ENCODE measurements around the gene ARHGAP4. TPM values are rescaled to one million over a fixed set of nuclear protein-coding genes. Genes with fewer than 3 reads are reported as not detected.

The ARHGAP4 gene
- total and polyA plus RNA-seq, 2 experiments from 2014 or later = 6.2 to 6.4 TPM

DNA sequence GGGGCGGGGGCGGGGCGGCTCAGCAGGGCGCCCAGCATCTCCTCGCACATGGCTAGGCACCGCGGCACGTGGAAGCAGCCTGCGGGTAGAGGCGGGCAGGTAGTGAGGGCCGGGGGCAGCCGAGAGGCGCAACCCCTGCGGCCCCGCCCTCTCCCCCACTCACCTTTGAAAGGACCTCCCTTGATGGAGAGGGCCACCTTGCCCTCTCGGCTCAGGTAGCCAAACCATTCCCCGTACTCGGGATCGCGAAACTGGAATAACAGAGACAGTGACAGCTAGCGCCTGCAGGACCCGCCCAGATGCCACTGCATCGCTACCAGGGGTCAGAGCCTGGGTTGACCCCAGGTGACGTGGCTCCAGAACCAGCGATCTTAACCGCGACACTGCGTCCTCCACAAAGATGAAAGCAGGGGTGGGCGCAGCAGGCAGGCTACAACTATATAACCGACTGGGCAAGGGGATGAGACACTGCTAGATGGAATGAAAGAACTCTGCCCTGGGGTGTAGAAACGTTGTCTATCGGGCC is 9.3 kb upstream of the ARHGAP4 start:
- Histone ChIP-seq H3K27me3 (no peaks in the 10 kb centered on the region), H3K4me3 (no peak overlapping the region), H3K4me1 (ENCODE audit: insufficient read depth) (no peaks in the 10 kb centered on the region), H3K27ac (no peak overlapping the region), H3K9me3 (ENCODE audit: low read depth) (no peaks in the 10 kb centered on the region), H2AFZ (no peak overlapping the region), H3K9me2 (replicated peaks; ENCODE audit: insufficient read depth) (no peaks in the 10 kb centered on the region), H3K4me2 (peak overlapping the region; percentile 86), H4K20me1 (ENCODE audit: insufficient read depth, poor library complexity, severe bottlenecking) (no peaks in the 10 kb centered on the region), H3K36me3 (replicated peaks; ENCODE audit: insufficient read depth, low read depth) (no peaks in the 10 kb centered on the region), H3K79me2 (peaks cover 18% of the 10 kb centered on the region)
- no peak for TF ChIP-seq EZH2 (IDR thresholded peaks at IDR 0.05; ENCODE audit: borderline replicate concordance)
- TF ChIP-seq, protein P1, sequence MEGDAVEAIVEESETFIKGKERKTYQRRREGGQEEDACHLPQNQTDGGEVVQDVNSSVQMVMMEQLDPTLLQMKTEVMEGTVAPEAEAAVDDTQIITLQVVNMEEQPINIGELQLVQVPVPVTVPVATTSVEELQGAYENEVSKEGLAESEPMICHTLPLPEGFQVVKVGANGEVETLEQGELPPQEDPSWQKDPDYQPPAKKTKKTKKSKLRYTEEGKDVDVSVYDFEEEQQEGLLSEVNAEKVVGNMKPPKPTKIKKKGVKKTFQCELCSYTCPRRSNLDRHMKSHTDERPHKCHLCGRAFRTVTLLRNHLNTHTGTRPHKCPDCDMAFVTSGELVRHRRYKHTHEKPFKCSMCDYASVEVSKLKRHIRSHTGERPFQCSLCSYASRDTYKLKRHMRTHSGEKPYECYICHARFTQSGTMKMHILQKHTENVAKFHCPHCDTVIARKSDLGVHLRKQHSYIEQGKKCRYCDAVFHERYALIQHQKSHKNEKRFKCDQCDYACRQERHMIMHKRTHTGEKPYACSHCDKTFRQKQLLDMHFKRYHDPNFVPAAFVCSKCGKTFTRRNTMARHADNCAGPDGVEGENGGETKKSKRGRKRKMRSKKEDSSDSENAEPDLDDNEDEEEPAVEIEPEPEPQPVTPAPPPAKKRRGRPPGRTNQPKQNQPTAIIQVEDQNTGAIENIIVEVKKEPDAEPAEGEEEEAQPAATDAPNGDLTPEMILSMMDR (IDR thresholded peaks at IDR 0.05; ENCODE audit: poor library complexity) = no peak
- TF ChIP-seq EZH2phosphoT487 (IDR thresholded peaks at IDR 0.05; ENCODE audit: low read depth, severe bottlenecking, unreplicated experiment) = no peak
- no peak for DNase-seq (ENCODE audit: low spot score)
- WGBS (ENCODE audit: low lambda C conversion rate, missing lambda C conversion rate) = 44% methylated on average over 13 of the region's 32 CpGs

DNA sequence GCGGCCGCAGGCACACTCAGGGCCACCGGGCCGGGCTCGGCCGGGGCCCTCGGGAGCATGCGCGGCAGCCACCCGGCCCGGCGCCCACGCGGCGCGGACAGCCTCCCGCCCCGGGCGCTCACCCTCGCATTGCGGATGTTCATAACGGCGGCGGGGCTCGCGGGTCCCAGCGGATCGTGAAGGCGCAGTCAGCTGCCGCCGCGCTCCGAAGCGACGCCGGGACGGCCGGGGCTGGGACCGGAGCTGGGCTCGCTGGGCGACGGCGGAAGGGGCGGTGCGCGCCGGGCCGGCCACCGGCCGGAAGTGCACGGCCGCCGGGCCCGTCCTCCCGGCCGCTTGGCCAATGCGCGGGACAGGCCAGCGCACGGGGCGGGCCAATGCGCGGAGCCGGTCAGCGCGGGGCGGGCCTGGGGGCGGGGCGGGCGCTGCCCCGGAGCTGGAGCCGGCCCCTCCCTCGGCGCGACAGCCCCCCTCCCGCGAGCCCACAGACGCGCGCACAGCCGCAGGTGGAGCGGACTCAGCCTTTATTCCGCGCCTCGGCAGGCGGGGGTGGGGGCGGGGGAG is 8.8 kb upstream of the ARHGAP4 start, which contains the start of gene NAA10:
Gene NAA10, minus strand, starts transcription at position 276 of the 564 bp plus-strand sequence. Its CDS starts 133 bp downstream, at position 143.
- Histone ChIP-seq H3K4me3 (peak within 1 kb of the TSS; percentile 67), H3K4me1 (ENCODE audit: insufficient read depth) (no peaks in the 10 kb centered on the region), H3K36me3 (replicated peaks; ENCODE audit: insufficient read depth, low read depth) (no peaks in the 10 kb centered on the region), H3K27ac (no peak within 1 kb of the TSS), H4K20me1 (ENCODE audit: insufficient read depth, poor library complexity, severe bottlenecking) (no peaks in the 10 kb centered on the region), H3K9me3 (ENCODE audit: low read depth) (no peaks in the 10 kb centered on the region), H2AFZ (no peak within 1 kb of the TSS), H3K27me3 (no peaks in the 10 kb centered on the region), H3K4me2 (peak within 1 kb of the TSS; percentile 86), H3K79me2 (peaks cover 18% of the 10 kb centered on the region), H3K9me2 (replicated peaks; ENCODE audit: insufficient read depth) (no peaks in the 10 kb centered on the region)
- TF ChIP-seq, protein P1 (IDR thresholded peaks at IDR 0.05; ENCODE audit: poor library complexity) = no peak
- TF ChIP-seq EZH2 (IDR thresholded peaks at IDR 0.05; ENCODE audit: borderline replicate concordance) = no peak
- no peak for TF ChIP-seq EZH2phosphoT487 (IDR thresholded peaks at IDR 0.05; ENCODE audit: low read depth, severe bottlenecking, unreplicated experiment)
- 25% methylated on average over 32 of the region's 87 CpGs for WGBS (ENCODE audit: low lambda C conversion rate, missing lambda C conversion rate)
- DNase-seq (ENCODE audit: low spot score) = peak; percentile 88

- no peak for TF ChIP-seq EZH2phosphoT487 (IDR thresholded peaks at IDR 0.05; ENCODE audit: low read depth, severe bottlenecking, unreplicated experiment)
- TF ChIP-seq, protein P1 (IDR thresholded peaks at IDR 0.05; ENCODE audit: poor library complexity) = no peak
- TF ChIP-seq EZH2 (IDR thresholded peaks at IDR 0.05; ENCODE audit: borderline replicate concordance) = no peak
- Histone ChIP-seq H2AFZ (no peak overlapping the region), H3K27ac (no peak overlapping the region)
These were observed 8.2 kb upstream of the ARHGAP4 start for GRCh38 chrX:153934148-153934761.

More at GRCh38 chrX:153934148-153934761, 8.2 kb upstream of the ARHGAP4 start:
- DNase-seq (ENCODE audit: low spot score) = no peak
- peak overlapping the region; percentile 67 for H3K4me3 ChIP-seq
- no peaks in the 10 kb centered on the region for H4K20me1 ChIP-seq (ENCODE audit: insufficient read depth, poor library complexity, severe bottlenecking)
- no peaks in the 10 kb centered on the region for H3K36me3 ChIP-seq (replicated peaks; ENCODE audit: insufficient read depth, low read depth)
- WGBS (ENCODE audit: low lambda C conversion rate, missing lambda C conversion rate) = 34% methylated on average over 28 of the region's 33 CpGs
- no peaks in the 10 kb centered on the region for H3K27me3 ChIP-seq
- H3K79me2 ChIP-seq = peaks cover 18% of the 10 kb centered on the region
- H3K4me2 ChIP-seq = peak overlapping the region; percentile 84
- H3K4me1 ChIP-seq (ENCODE audit: insufficient read depth) = no peaks in the 10 kb centered on the region
- no peaks in the 10 kb centered on the region for H3K9me3 ChIP-seq (ENCODE audit: low read depth)
- no peaks in the 10 kb centered on the region for H3K9me2 ChIP-seq (replicated peaks; ENCODE audit: insufficient read depth)
